Measurements from ENCODE around the gene LCN6.

DNA sequence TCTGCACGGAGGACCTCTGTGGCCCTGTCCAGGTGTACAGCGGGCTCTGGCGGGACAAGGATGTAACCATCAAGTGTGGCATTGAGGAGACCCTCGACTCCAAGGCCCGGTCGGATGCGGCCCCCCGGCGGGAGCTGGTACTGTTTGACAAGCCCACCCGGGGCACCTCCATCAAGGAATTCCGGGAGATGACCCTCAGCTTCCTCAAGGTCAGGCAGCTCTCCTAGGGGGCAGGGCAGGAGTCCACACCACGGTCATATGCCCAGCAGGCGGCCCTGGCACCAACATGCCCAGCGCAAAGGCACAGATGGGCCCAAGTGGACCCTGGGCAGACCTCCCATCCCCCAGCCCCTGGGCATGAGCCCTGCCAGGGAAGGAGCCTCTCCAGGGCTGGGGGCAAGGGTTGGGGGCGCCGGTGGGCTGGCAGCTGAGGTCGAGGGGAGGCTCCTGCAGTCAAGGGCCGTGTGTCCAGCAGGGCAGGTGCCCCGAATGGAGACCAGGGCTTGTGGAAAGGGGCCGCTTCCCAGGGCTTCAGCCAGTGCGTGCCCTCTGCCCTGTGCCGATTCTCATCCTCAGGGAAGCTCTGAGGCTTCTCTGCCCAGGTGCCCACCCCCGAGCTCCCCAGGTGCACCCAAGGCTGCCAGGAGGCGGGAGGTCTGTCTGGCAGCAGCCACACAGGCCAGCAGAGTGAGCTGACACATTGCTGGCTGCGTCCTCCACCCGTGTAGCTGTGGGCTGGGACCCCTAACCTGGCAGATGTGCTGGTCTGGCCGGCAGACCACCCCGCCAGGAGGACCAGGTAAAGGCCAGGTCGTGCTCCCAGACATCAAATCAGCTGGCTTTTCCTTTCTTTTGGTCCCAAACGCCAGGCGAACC, 26.0 kb downstream of the LCN6 start:
- TF ChIP-seq EZH2phosphoT487 (IDR thresholded peaks at IDR 0.05; ENCODE audit: borderline replicate concordance) = no peak
- TF ChIP-seq, protein P1, sequence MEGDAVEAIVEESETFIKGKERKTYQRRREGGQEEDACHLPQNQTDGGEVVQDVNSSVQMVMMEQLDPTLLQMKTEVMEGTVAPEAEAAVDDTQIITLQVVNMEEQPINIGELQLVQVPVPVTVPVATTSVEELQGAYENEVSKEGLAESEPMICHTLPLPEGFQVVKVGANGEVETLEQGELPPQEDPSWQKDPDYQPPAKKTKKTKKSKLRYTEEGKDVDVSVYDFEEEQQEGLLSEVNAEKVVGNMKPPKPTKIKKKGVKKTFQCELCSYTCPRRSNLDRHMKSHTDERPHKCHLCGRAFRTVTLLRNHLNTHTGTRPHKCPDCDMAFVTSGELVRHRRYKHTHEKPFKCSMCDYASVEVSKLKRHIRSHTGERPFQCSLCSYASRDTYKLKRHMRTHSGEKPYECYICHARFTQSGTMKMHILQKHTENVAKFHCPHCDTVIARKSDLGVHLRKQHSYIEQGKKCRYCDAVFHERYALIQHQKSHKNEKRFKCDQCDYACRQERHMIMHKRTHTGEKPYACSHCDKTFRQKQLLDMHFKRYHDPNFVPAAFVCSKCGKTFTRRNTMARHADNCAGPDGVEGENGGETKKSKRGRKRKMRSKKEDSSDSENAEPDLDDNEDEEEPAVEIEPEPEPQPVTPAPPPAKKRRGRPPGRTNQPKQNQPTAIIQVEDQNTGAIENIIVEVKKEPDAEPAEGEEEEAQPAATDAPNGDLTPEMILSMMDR (conservative IDR thresholded peaks at IDR 0.05; ENCODE audit: low read length) = no peak

Measured in Loucy (cell line).